Lower leg skin (tissue), 4 donors: Measurements from ENCODE around the gene ANO5. TPM values are rescaled to one million over a fixed set of nuclear protein-coding genes. Genes with fewer than 3 reads are reported as not detected.
A peak's percentile ranks its signal among the peaks of the same experiment; 100 is the strongest.

Experiments used
- DNase-seq, 2 donors: peaks; one replicate each; pipeline ENCODE4 v3.0.0-alpha.2; 2019; ENCODE audit warnings: low spot score in 2 of 2
- H3K4me3 ChIP-seq: fragments of 200-600 bp; sonication (generic); 2 replicates; pipeline ENCODE4 v1.5.1; 2017; ENCODE audit warnings: mild to moderate bottlenecking, low read depth; ENCODE audit not compliant: poor library complexity, severe bottlenecking
- CTCF ChIP-seq, 3 donors: fragments of 450-650 bp; IDR thresholded peaks; one replicate each; pipeline ENCODE4 v1.5.1; 2016; ENCODE audit warnings: antibody characterized with exemption in 3 of 3, mild to moderate bottlenecking in 3 of 3, moderate library complexity in 2 of 3
- POLR2A ChIP-seq, 2 donors: fragments of 450-650 bp; IDR thresholded peaks; one replicate each; pipeline ENCODE4 v1.6.1; 2016 to 2017; ENCODE audit warnings: antibody characterized with exemption in 2 of 2, mild to moderate bottlenecking in 1 of 2, moderate library complexity in 1 of 2
- WGBS, 2 donors: methylation state at CpG; one replicate each; pipeline ENCODE4 v1.1.5; 2018; 5-methylcytosine and 5-hydroxymethylcytosine counted together
- intact Hi-C: fragments of 100-400 bp; cut with DNase I; formaldehyde crosslinking; loops from one replicate; pipeline ENCODE4 v1.15.0; 2023; ENCODE audit warnings: low total_unique reads
- total RNA-seq, 4 donors: library from RNA; depleted of rRNA; stranded (reverse); fragments of >200 nt; gene quantifications; one replicate each; pipeline ENCODE4 v1.1.0, GENCODE V29; 2016

The ANO5 gene
- under 1 TPM; 0.19 to 0.98 (median 0.71) TPM for total RNA-seq

GRCh38 chr11:22192642-22193347 lies at the start of gene ANO5:
Gene ANO5 (plus strand): TSS chr11:22193085. CDS start chr11:22193493, 408 bp downstream.
- intact Hi-C loops: no loop called here
- TF ChIP-seq CTCF (IDR thresholded peaks at IDR 0.05) (no peak), POLR2A (IDR thresholded peaks at IDR 0.05) (no peak)
- peak within 1 kb of the TSS; percentile 44 for H3K4me3 ChIP-seq
- peak; percentile 14 to 85 for DNase-seq
- 1 to 2% methylated on average over 56 of the region's 56 CpGs for WGBS, 2 donors

GRCh38 chr11:22151649-22152197 lies 41.2 kb upstream of the ANO5 start:
- intact Hi-C loops: no loop called here
- no peak for DNase-seq
- WGBS, 2 donors: 90 to 93% methylated on average over 4 of the region's 4 CpGs
- no peak for TF ChIP-seq POLR2A (IDR thresholded peaks at IDR 0.05)
- no peak for TF ChIP-seq CTCF (IDR thresholded peaks at IDR 0.05)
- H3K4me3 ChIP-seq: no peak overlapping the region

GRCh38 chr11:22157531-22157930 lies 35.4 kb upstream of the ANO5 start:
- peak overlapping the region; percentile 13 for H3K4me3 ChIP-seq
- intact Hi-C loops: no loop called here
- 77 to 87% methylated on average over 2 of the region's 2 CpGs for WGBS, 2 donors
- TF ChIP-seq POLR2A (IDR thresholded peaks at IDR 0.05) (no peak), CTCF (IDR thresholded peaks at IDR 0.05) (no peak)
- DNase-seq: no peak

DNA sequence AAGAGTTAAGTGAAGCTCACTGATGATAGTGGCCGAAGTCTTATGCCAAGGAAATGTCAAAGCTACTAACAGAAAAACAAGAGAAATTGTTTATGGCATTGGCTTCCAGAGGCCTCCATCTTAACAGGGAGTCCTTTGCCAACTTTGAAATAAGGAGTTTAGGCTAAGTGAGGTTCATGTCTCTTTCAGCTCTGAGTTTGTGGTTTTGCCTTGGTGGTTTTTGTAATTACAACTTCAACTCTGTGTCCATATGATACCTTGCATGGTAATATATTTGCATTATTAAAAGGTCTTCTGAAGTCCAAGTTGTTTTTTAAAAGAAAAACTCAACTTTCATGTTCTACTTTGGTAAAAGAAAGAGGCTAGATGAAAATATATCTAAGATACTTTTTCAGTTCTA lies 31.4 kb upstream of the ANO5 start:
- intact Hi-C loops: no loop called here
- TF ChIP-seq POLR2A (IDR thresholded peaks at IDR 0.05) (no peak), CTCF (IDR thresholded peaks at IDR 0.05) (no peak)
- no peak overlapping the region for H3K4me3 ChIP-seq
- no peak for DNase-seq
- WGBS, 2 donors: 32 to 35% methylated on average over 1 of the region's 1 CpG

GRCh38 chr11:22162756-22163155 lies 30.1 kb upstream of the ANO5 start:
- DNase-seq: no peak
- no peak overlapping the region for H3K4me3 ChIP-seq

More at GRCh38 chr11:22162756-22163155, 30.1 kb upstream of the ANO5 start:
- 68 to 72% methylated on average over 3 of the region's 3 CpGs for WGBS, 2 donors
- TF ChIP-seq POLR2A (IDR thresholded peaks at IDR 0.05): no peak
- no peak for TF ChIP-seq CTCF (IDR thresholded peaks at IDR 0.05)
- intact Hi-C loops: no loop called here
